ENCODE results near the gene SLC13A4.

GRCh38 chr7:135666156-135666555, 61.8 kb downstream of the SLC13A4 start:
- TF ChIP-seq CTCF (IDR thresholded peaks at IDR 0.05): no peak
- TF ChIP-seq POLR2A (IDR thresholded peaks at IDR 0.05): no peak
